Measurements from ENCODE around the gene CHPT1. TPM values are rescaled to one million over a fixed set of nuclear protein-coding genes. Genes with fewer than 3 reads are reported as not detected.

The CHPT1 gene
- polyA plus RNA-seq, 1 of the 3 experiments (the other 2 are of a cell fraction) = 12.0 TPM

DNA sequence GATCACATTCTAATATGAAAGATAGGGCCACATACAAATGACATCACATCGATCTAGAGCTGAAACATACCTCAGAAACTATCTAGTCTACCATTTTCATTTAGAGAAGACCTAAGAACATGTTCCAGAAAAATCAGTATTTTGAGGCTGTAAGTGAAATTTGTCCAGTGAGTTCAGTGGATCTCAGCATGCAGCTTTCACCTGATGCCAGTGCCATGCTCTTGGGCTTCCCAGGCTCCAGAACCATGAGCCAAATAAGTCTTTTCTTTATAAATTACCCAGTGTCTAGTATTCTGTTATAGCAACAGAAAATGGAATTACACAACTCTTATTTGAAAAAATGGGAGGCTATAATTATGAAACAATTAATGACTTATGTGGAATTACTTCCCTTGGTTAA, 9.0 kb downstream of the CHPT1 start:
- H3K4me2 ChIP-seq = no peak overlapping the region
- WGBS (ENCODE audit: low lambda C conversion rate) = 100% methylated on average over 1 of the region's 1 CpG
- no peak overlapping the region for H3K9ac ChIP-seq
- H3K4me1 ChIP-seq (ENCODE audit: control insufficient read depth in 1 of 2, insufficient read depth in 2 of 2, low read depth in 1 of 2, low read length in 1 of 2) = no peaks in the 10 kb centered on the region
- CTCF ChIA-PET = interaction anchor here (1.9 kb wide), 1 partner anchor 67 kb away, joined by 6 read pairs; no protein-coding TSS in a partner anchor
- H2AFZ ChIP-seq (ENCODE audit: low read depth) = no peak overlapping the region
- H3K36me3 ChIP-seq (replicated peaks in 1 of 2; ENCODE audit: control insufficient read depth in 1 of 2, insufficient read depth in 2 of 2, low read length in 1 of 2) = no peaks in the 10 kb centered on the region
- no peaks in the 10 kb centered on the region for H3K27me3 ChIP-seq (ENCODE audit: insufficient read depth)
- DNase-seq = no peak
- no peaks in the 10 kb centered on the region for H3F3A ChIP-seq (replicated peaks; ENCODE audit: insufficient read depth)
- no peaks in the 10 kb centered on the region for H3K9me3 ChIP-seq
- no peaks in the 10 kb centered on the region for H3K9me2 ChIP-seq
- H3K4me3 ChIP-seq (ENCODE audit: low read depth in 2 of 2, low read length in 1 of 2) = no peak overlapping the region
- TF ChIP-seq POLR2AphosphoS5 (IDR thresholded peaks at IDR 0.05; ENCODE audit: low read depth, low read length) = no peak
- no peaks in the 10 kb centered on the region for H4K20me1 ChIP-seq (ENCODE audit: insufficient read depth)
- POLR2A ChIA-PET = no interaction called here
- H3K27ac ChIP-seq (ENCODE audit: low read depth in 2 of 2, low read length in 1 of 2) = no peak overlapping the region
- peaks cover 7% of the 10 kb centered on the region; the same call in 1 of the 2 replicates for H3K79me2 ChIP-seq (ENCODE audit: insufficient read depth)

DNA sequence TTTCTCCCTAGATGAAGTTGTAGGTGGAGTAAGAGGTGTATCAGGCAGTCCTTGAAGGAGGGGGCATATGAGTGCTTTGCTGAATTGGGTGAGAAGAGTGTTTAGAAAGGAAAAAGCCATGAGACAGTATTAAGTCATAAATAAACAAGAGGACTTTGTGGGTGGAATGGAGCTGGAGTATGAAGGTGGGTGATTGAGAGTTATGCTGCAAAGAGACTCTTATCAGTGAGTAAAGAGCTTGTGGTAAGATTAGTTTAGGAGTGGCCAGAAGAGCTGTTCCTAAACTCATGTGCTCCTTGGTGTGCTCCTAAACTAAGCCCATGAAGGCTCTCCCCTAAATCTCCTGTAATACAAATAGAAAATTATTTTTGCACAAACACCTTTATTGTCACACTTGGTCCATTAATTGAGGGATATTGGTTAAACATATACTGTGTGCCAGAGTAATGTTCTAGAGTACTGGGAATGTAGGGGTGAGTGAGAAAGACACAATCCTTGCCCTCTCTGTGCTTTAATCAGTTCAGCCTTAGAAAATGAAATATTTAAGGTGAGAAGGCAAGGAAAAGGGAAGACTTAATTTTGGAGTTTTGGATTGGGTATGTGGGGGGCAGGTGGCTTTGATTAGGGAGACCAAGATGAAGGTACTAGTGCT, 9.8 kb downstream of the CHPT1 start:
- no peaks in the 10 kb centered on the region for H3F3A ChIP-seq (replicated peaks; ENCODE audit: insufficient read depth)
- H3K9me2 ChIP-seq = no peaks in the 10 kb centered on the region
- no peak overlapping the region for H2AFZ ChIP-seq (ENCODE audit: low read depth)
- no peak overlapping the region for H3K4me3 ChIP-seq (ENCODE audit: low read depth in 2 of 2, low read length in 1 of 2)
- peaks cover 3% of the 10 kb centered on the region; the same call in 1 of the 2 replicates for H3K79me2 ChIP-seq (ENCODE audit: insufficient read depth)
- no peaks in the 10 kb centered on the region for H3K4me1 ChIP-seq (ENCODE audit: control insufficient read depth in 1 of 2, insufficient read depth in 2 of 2, low read depth in 1 of 2, low read length in 1 of 2)
- H3K36me3 ChIP-seq (replicated peaks in 1 of 2; ENCODE audit: control insufficient read depth in 1 of 2, insufficient read depth in 2 of 2, low read length in 1 of 2) = no peaks in the 10 kb centered on the region
- H3K4me2 ChIP-seq = no peak overlapping the region
- DNase-seq = no peak
- no peak overlapping the region for H3K27ac ChIP-seq (ENCODE audit: low read depth in 2 of 2, low read length in 1 of 2)
- no peaks in the 10 kb centered on the region for H4K20me1 ChIP-seq (ENCODE audit: insufficient read depth)
- H3K9me3 ChIP-seq = no peaks in the 10 kb centered on the region
- H3K27me3 ChIP-seq (ENCODE audit: insufficient read depth) = no peaks in the 10 kb centered on the region
- TF ChIP-seq, protein P1, sequence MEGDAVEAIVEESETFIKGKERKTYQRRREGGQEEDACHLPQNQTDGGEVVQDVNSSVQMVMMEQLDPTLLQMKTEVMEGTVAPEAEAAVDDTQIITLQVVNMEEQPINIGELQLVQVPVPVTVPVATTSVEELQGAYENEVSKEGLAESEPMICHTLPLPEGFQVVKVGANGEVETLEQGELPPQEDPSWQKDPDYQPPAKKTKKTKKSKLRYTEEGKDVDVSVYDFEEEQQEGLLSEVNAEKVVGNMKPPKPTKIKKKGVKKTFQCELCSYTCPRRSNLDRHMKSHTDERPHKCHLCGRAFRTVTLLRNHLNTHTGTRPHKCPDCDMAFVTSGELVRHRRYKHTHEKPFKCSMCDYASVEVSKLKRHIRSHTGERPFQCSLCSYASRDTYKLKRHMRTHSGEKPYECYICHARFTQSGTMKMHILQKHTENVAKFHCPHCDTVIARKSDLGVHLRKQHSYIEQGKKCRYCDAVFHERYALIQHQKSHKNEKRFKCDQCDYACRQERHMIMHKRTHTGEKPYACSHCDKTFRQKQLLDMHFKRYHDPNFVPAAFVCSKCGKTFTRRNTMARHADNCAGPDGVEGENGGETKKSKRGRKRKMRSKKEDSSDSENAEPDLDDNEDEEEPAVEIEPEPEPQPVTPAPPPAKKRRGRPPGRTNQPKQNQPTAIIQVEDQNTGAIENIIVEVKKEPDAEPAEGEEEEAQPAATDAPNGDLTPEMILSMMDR (IDR thresholded peaks at IDR 0.05) = no peak
- TF ChIP-seq FOSL2 (IDR thresholded peaks at IDR 0.05; ENCODE audit: borderline replicate concordance, low read depth) (no peak), TCF12 (IDR thresholded peaks at IDR 0.05) (no peak), USF2 (IDR thresholded peaks at IDR 0.05; ENCODE audit: borderline replicate concordance, low read depth, low read length) (no peak), MXI1 (IDR thresholded peaks at IDR 0.05; ENCODE audit: low read depth, low read length) (no peak), JUND (IDR thresholded peaks at IDR 0.05) (no peak), NRF1 (IDR thresholded peaks at IDR 0.05; ENCODE audit: low read depth, low read length) (no peak), POLR2AphosphoS5 (IDR thresholded peaks at IDR 0.05; ENCODE audit: low read depth, low read length) (no peak), YY1 (IDR thresholded peaks at IDR 0.05; ENCODE audit: low read depth) (no peak)
- TF ChIP-seq, protein P2, sequence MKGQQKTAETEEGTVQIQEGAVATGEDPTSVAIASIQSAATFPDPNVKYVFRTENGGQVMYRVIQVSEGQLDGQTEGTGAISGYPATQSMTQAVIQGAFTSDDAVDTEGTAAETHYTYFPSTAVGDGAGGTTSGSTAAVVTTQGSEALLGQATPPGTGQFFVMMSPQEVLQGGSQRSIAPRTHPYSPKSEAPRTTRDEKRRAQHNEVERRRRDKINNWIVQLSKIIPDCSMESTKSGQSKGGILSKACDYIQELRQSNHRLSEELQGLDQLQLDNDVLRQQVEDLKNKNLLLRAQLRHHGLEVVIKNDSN (IDR thresholded peaks at IDR 0.05; ENCODE audit: borderline replicate concordance, low read depth) = no peak
- TF ChIP-seq, protein P3, sequence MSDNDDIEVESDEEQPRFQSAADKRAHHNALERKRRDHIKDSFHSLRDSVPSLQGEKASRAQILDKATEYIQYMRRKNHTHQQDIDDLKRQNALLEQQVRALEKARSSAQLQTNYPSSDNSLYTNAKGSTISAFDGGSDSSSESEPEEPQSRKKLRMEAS (IDR thresholded peaks at IDR 0.05; ENCODE audit: low read depth) = no peak
- H3K9ac ChIP-seq = no peak overlapping the region
- POLR2A ChIA-PET = no interaction called here
- CTCF ChIA-PET = interaction anchor here (1.2 to 1.9 kb wide), 2 partner anchors 16 to 66 kb away, joined by 3 to 6 read pairs; no protein-coding TSS in a partner anchor

Data from SK-N-SH (cell line).